HCT116 (cell line): ENCODE data around the gene ZNF341. TPM values are rescaled to one million over a fixed set of nuclear protein-coding genes. Genes with fewer than 3 reads are reported as not detected.

Experiments used
- ATAC-seq: fragments of 200-7000 bp; cut with Tn5 transposase; 2 replicates; pipeline ENCODE4 v1.9.1; 2020; ENCODE audit warnings: mild to moderate bottlenecking, moderate library complexity
- BruUV-seq: library from RNA; stranded (reverse); fragments of 400-500 nt; replicated peaks from 2 replicates; lab custom pipeline; 2021; lab: Mats Ljungman, UMichigan
- CTCF ChIA-PET: fragments of 300-600 bp; sonication (Branson Sonifier 250); formaldehyde crosslinking; loops from one replicate; lab custom pipeline; 2021; ENCODE audit warnings: antibody characterized with exemption; lab: Charles Lee
- POLR2A ChIA-PET: fragments of 300-600, 350-600 bp; sonication (Branson Sonifier 250); formaldehyde crosslinking; loops from one replicate; lab custom pipeline; 2021; ENCODE audit warnings: antibody characterized with exemption; lab: Charles Lee
- RAD21 ChIA-PET, 2 experiments: fragments of 300-600 bp; sonication (Branson Sonifier 250); formaldehyde crosslinking; loops; one replicate each; lab custom pipeline; 2023; ENCODE audit warnings: low total read pairs in 2 of 2; ENCODE audit not compliant: uncharacterized antibody in 2 of 2, unreplicated experiment in 2 of 2, low non-redundant PET in 1 of 2; lab: Charles Lee
- DNase-seq: peaks from one replicate; pipeline ENCODE4 v3.0.0-alpha.2; 2010; ENCODE audit warnings: low read depth, low spot score
- H2AFZ ChIP-seq: fragments of 200-600 bp; shearing (Covaris generic), sonication (generic); 2 replicates; pipeline ENCODE4 v1.6.1; 2017; ENCODE audit warnings: low read depth, mixed run types, mixed read lengths, antibody characterized with exemption, low read length; ENCODE audit not compliant: poor library complexity, severe bottlenecking
- H3K27ac ChIP-seq: 2 replicates; pipeline ENCODE4 v1.5.1; 2012; ENCODE audit warnings: low read depth, low read length
- H3K27me3 ChIP-seq: fragments of 200-600 bp; sonication (generic); 2 replicates; pipeline ENCODE4 v1.6.1; 2016; ENCODE audit warnings: mixed run types, low read length, mixed read lengths; ENCODE audit not compliant: insufficient read depth
- H3K36me3 ChIP-seq, 2 experiments: fragments of 200-500 bp in 1 of 2; fragments of 200-600 bp in 1 of 2; sonication (Bioruptor generic) in 1 of 2; sonication (generic) in 1 of 2; 2 replicates each; pipeline versions ENCODE4 v1.5.1 to v1.6.1; 2014 to 2016; ENCODE audit warnings: low read length in 2 of 2, inconsistent platforms in 1 of 2, mixed read lengths in 1 of 2, mixed run types in 1 of 2; ENCODE audit not compliant: insufficient read depth in 2 of 2, control insufficient read depth in 1 of 2
- H3K4me1 ChIP-seq, 2 experiments: fragments of 200-600 bp in 1 of 2; sonication (generic) in 1 of 2; 2 replicates each; pipeline versions ENCODE4 v1.5.1 to v1.6.1; 2012 to 2017; ENCODE audit warnings: low read length in 2 of 2, inconsistent platforms in 1 of 2, mild to moderate bottlenecking in 1 of 2, mixed read lengths in 1 of 2, mixed run types in 1 of 2, moderate library complexity in 1 of 2; ENCODE audit not compliant: insufficient read depth in 2 of 2, control insufficient read depth in 1 of 2
- H3K4me2 ChIP-seq: fragments of 200-600 bp; sonication (generic); 2 replicates; pipeline ENCODE4 v1.6.1; 2017; ENCODE audit warnings: mixed run types, low read length, mixed read lengths
- H3K4me3 ChIP-seq, 2 experiments: fragments of 200-600 bp in 1 of 2; sonication (generic) in 1 of 2; replicated peaks in 1 of 2; 2 replicates each; pipeline ENCODE4 v1.5.1; 2011 to 2016; ENCODE audit warnings: low read length in 2 of 2, control low read depth in 1 of 2, low read depth in 1 of 2, mild to moderate bottlenecking in 1 of 2, mixed read lengths in 1 of 2, mixed run types in 1 of 2
- H3K79me2 ChIP-seq: fragments of 200-600 bp; sonication (generic); 2 replicates; pipeline ENCODE4 v1.6.1; 2017; ENCODE audit warnings: mild to moderate bottlenecking, mixed run types, low read length, moderate library complexity, mixed read lengths; ENCODE audit not compliant: insufficient read depth
- H3K9ac ChIP-seq: fragments of 200-600 bp; sonication (generic); 2 replicates; pipeline ENCODE4 v1.6.1; 2016; ENCODE audit warnings: low read length, mixed read lengths
- H3K9me2 ChIP-seq: fragments of 200-600 bp; sonication (generic), shearing (Covaris generic); 2 replicates; pipeline ENCODE4 v1.6.1; 2017; ENCODE audit warnings: mixed run types, mild to moderate bottlenecking, moderate library complexity; ENCODE audit not compliant: insufficient read depth
- H3K9me3 ChIP-seq, 2 experiments: fragments of 200-500 bp in 1 of 2; fragments of 200-600 bp in 1 of 2; sonication (Bioruptor generic) in 1 of 2; sonication (generic) in 1 of 2; 2 replicates each; pipeline ENCODE4 v1.6.1; 2014 to 2017; ENCODE audit warnings: low read length in 2 of 2, mixed read lengths in 2 of 2, inconsistent platforms in 1 of 2, low read depth in 1 of 2, mild to moderate bottlenecking in 1 of 2, mixed run types in 1 of 2, moderate library complexity in 1 of 2; ENCODE audit not compliant: control insufficient read depth in 1 of 2, insufficient read depth in 1 of 2
- H4K20me1 ChIP-seq: fragments of 200-600 bp; sonication (generic), shearing (Covaris generic); 2 replicates; pipeline ENCODE4 v1.6.1; 2017; ENCODE audit warnings: mixed run types, mild to moderate bottlenecking, moderate library complexity; ENCODE audit not compliant: insufficient read depth
- CEBPB ChIP-seq: IDR thresholded peaks from 2 replicates; pipeline ENCODE4 v1.6.1; 2012; ENCODE audit warnings: low read depth
- CTCF ChIP-seq, 3 experiments: fragments of 200-600 bp in 1 of 3; sonication (generic) in 1 of 3; IDR thresholded peaks in 2 of 3; conservative IDR thresholded peaks in 1 of 3; 2 replicates each; pipeline ENCODE4 v1.5.1; 2012 to 2017; ENCODE audit warnings: low read depth in 2 of 3, low read length in 2 of 3, antibody characterized with exemption in 1 of 3, borderline replicate concordance in 1 of 3, control low read depth in 1 of 3, mild to moderate bottlenecking in 1 of 3, mixed read lengths in 1 of 3, mixed run types in 1 of 3, moderate library complexity in 1 of 3; ENCODE audit not compliant: insufficient read depth in 1 of 3
- EZH2 ChIP-seq: fragments of 200-600 bp; sonication (generic); IDR thresholded peaks from 2 replicates; pipeline ENCODE4 v1.6.1; 2017; ENCODE audit warnings: antibody characterized with exemption, mixed run types
- MAX ChIP-seq: IDR thresholded peaks from 2 replicates; pipeline ENCODE4 v1.6.1; 2012
- POLR2AphosphoS5 ChIP-seq: IDR thresholded peaks from 2 replicates; pipeline ENCODE4 v1.6.1; 2011; ENCODE audit warnings: mild to moderate bottlenecking, low read depth, low read length, moderate library complexity
- SIN3A ChIP-seq: IDR thresholded peaks from 2 replicates; pipeline ENCODE4 v1.6.1; 2012; ENCODE audit warnings: low read depth
- SRF ChIP-seq: IDR thresholded peaks from 2 replicates; pipeline ENCODE4 v1.6.1; 2012; ENCODE audit warnings: low read depth
- YY1 ChIP-seq: IDR thresholded peaks from 2 replicates; pipeline ENCODE4 v1.6.1; 2011; ENCODE audit warnings: low read length, low read depth, moderate library complexity, mild to moderate bottlenecking; ENCODE audit not compliant: insufficient replicate concordance; ENCODE audit errors: extremely low read depth
- intact Hi-C: fragments of 100-400 bp; cut with micrococcal nuclease; formaldehyde crosslinking; loops from 2 replicates; pipeline ENCODE4 v1.10.0; 2022
- total RNA-seq: library from RNA; stranded (reverse); gene quantifications from one replicate; pipeline ENCODE4 v1.2.1, GENCODE V29; 2021; ENCODE audit not compliant: unreplicated experiment
- TF ChIP-seq, protein P1 (sequence below): IDR thresholded peaks from 2 replicates; pipeline ENCODE4 v1.6.1; 2012

Gene ZNF341
- total RNA-seq, 1 experiment from 2014 or later = 4.9 TPM

DNA sequence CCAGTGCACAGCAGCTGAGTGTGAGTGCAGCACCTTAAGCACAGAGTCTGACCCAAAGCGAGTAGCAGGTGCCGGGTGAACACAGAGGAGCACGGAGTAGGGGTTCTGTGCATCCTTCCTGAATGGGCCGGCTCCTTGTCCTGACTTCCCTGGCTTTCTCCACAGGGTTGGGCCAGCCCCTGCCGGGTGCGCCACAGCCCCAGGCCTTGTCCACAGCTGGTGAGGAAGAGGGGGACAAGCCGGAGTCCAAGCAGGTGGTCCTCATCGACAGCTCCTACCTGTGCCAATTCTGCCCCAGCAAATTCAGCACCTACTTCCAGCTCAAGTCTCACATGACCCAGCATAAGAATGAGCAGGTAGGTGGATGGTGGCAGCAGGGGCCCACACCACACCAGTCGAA is 34.9 kb downstream of the ZNF341 start:
- DNase-seq = no peak
- Histone ChIP-seq H4K20me1 (no peaks in the 10 kb centered on the region), H3K4me1 (no peaks in the 10 kb centered on the region), H2AFZ (no peak overlapping the region), H3K27me3 (no peaks in the 10 kb centered on the region), H3K9me2 (no peaks in the 10 kb centered on the region), H3K9ac (no peak overlapping the region), H3K9me3 (no peaks in the 10 kb centered on the region), H3K79me2 (no peaks in the 10 kb centered on the region), H3K4me2 (no peak overlapping the region), H3K27ac (no peak overlapping the region), H3K36me3 (no peaks in the 10 kb centered on the region; a peak in 1 of 4 replicates), H3K4me3 (no peak overlapping the region)
- TF ChIP-seq, protein P1, sequence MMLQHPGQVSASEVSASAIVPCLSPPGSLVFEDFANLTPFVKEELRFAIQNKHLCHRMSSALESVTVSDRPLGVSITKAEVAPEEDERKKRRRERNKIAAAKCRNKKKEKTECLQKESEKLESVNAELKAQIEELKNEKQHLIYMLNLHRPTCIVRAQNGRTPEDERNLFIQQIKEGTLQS = no peak
- TF ChIP-seq CTCF (IDR thresholded peaks at IDR 0.05 in 2 of 3, conservative IDR thresholded peaks at IDR 0.05 in 1 of 3; ENCODE audit: borderline replicate concordance in 1 of 3, insufficient read depth in 1 of 3, low read depth in 2 of 3, low read length in 2 of 3) (no peak), MAX (no peak), POLR2AphosphoS5 (no peak), CEBPB (no peak), SIN3A (no peak), YY1 (no peak), SRF (no peak), EZH2 (no peak)
- intact Hi-C loops = no loop called here
- RAD21 ChIA-PET = no interaction called here
- ATAC-seq = no peak
- CTCF ChIA-PET = no interaction called here
- POLR2A ChIA-PET = no interaction called here
- no TSS peak for BruUV-seq
